Measurements from ENCODE around the gene CCNL2. TPM values are rescaled to one million over a fixed set of nuclear protein-coding genes. Genes with fewer than 3 reads are reported as not detected.

The CCNL2 gene
- total and polyA plus RNA-seq, 2 of the 13 experiments (the other 11 are each of a cell fraction or from before 2014, with no cell fraction given): 105 to 340 TPM

- TF ChIP-seq ZNF589 (CRISPR knock-in tag; conservative IDR thresholded peaks at IDR 0.05) (no peak; the same call in 1 of the 2 replicates), ZNF597 (CRISPR knock-in tag; IDR thresholded peaks at IDR 0.05) (no peak), ZNF292 (CRISPR knock-in tag; IDR thresholded peaks at IDR 0.05; ENCODE audit: borderline replicate concordance, low read depth) (no peak), ZKSCAN5 (CRISPR knock-in tag; IDR thresholded peaks at IDR 0.05) (no peak), MXD1 (CRISPR knock-in tag; IDR thresholded peaks at IDR 0.05) (no peak), GLI4 (CRISPR knock-in tag; IDR thresholded peaks at IDR 0.05; ENCODE audit: borderline replicate concordance) (no peak), ZNF430 (CRISPR knock-in tag; IDR thresholded peaks at IDR 0.05) (no peak), ZNF3 (CRISPR knock-in tag; IDR thresholded peaks at IDR 0.05) (no peak), ZNF367 (CRISPR knock-in tag; IDR thresholded peaks at IDR 0.05; ENCODE audit: borderline replicate concordance) (no peak), ARID2 (CRISPR knock-in tag; IDR thresholded peaks at IDR 0.05; ENCODE audit: borderline replicate concordance) (no peak), EEA1 (CRISPR knock-in tag; IDR thresholded peaks at IDR 0.05; ENCODE audit: borderline replicate concordance) (no peak), ZIK1 (CRISPR knock-in tag; IDR thresholded peaks at IDR 0.05; ENCODE audit: borderline replicate concordance, low read depth) (no peak), ZNF766 (CRISPR knock-in tag; IDR thresholded peaks at IDR 0.05; ENCODE audit: borderline replicate concordance) (no peak), DDIT3 (CRISPR knock-in tag; IDR thresholded peaks at IDR 0.05) (no peak), ESRRA (CRISPR knock-in tag; IDR thresholded peaks at IDR 0.05; ENCODE audit: low read depth) (no peak), KAT8 (CRISPR knock-in tag; IDR thresholded peaks at IDR 0.05) (peak; percentile 80), ZNF691 (CRISPR knock-in tag; IDR thresholded peaks at IDR 0.05; ENCODE audit: borderline replicate concordance, low read depth) (no peak), NFYB (CRISPR knock-in tag; IDR thresholded peaks at IDR 0.05) (no peak), PCBP1 (IDR thresholded peaks at IDR 0.05; ENCODE audit: borderline replicate concordance, low read depth, low read length) (0 out of 2 replicates have a peak, but pooled peaks have one; percentile 65), FOXO1 (CRISPR knock-in tag; IDR thresholded peaks at IDR 0.05) (no peak; the same call in 1 of the 2 replicates), WIZ (CRISPR knock-in tag; IDR thresholded peaks at IDR 0.05) (no peak), FOXP1 (IDR thresholded peaks at IDR 0.05) (no peak), FOXP1 (CRISPR knock-in tag; IDR thresholded peaks at IDR 0.05) (no peak), ZNF143 (CRISPR knock-in tag; IDR thresholded peaks at IDR 0.05) (no peak; the same call in 1 of the 2 replicates), ARNT (IDR thresholded peaks at IDR 0.05) (no peak), PHF20 (CRISPR knock-in tag; IDR thresholded peaks at IDR 0.05) (no peak), NFRKB (IDR thresholded peaks at IDR 0.05) (no peak), EHMT2 (IDR thresholded peaks at IDR 0.05; ENCODE audit: borderline replicate concordance, low read depth, low read length) (no peak), KDM3A (CRISPR knock-in tag; IDR thresholded peaks at IDR 0.05; ENCODE audit: low read depth) (0 out of 2 replicates have a peak, but pooled peaks have one; percentile 36), TERF1 (CRISPR knock-in tag; IDR thresholded peaks at IDR 0.05) (no peak), ZNF468 (CRISPR knock-in tag; IDR thresholded peaks at IDR 0.05) (no peak)
These were observed 38.8 kb upstream of the CCNL2 start (continued) for GRCh38 chr1:1437904-1438376.
